ENCODE results near the gene PMAIP1. TPM values are rescaled to one million over a fixed set of nuclear protein-coding genes. Genes with fewer than 3 reads are reported as not detected.

Gene PMAIP1
- total and polyA plus RNA-seq, 9 of the 15 experiments (the other 6 are each of a cell fraction or from before 2014, with no cell fraction given): 8.0 to 22.9 (median 14.9) TPM

GRCh38 chr18:59881728-59882656 lies 17.8 kb upstream of the PMAIP1 start (continued):
- TF ChIP-seq RAD51 (IDR thresholded peaks at IDR 0.05; ENCODE audit: borderline replicate concordance, low read depth): no peak
- no peak for TF ChIP-seq EGR1 (conservative IDR thresholded peaks at IDR 0.05)
- no peak for TF ChIP-seq YBX1 (IDR thresholded peaks at IDR 0.05)
- no peak for TF ChIP-seq MITF (IDR thresholded peaks at IDR 0.05)
- no peak for TF ChIP-seq HDAC2 (IDR thresholded peaks at IDR 0.05)
- TF ChIP-seq GTF2B (IDR thresholded peaks at IDR 0.05; ENCODE audit: extremely low read depth, insufficient read length): no peak
- peak in 1 of 2 experiments; percentile 34; a peak in 1 of 4 replicates for TF ChIP-seq MLLT1 (IDR thresholded peaks at IDR 0.05)
- no peak for TF ChIP-seq TAF9B (IDR thresholded peaks at IDR 0.05; ENCODE audit: partially characterized antibody)
- no peak for TF ChIP-seq GATAD2A (IDR thresholded peaks at IDR 0.05)
- no peak for TF ChIP-seq ZNF395 (CRISPR knock-in tag; IDR thresholded peaks at IDR 0.05)
- no peak for TF ChIP-seq ZNF707 (CRISPR knock-in tag; conservative IDR thresholded peaks at IDR 0.05)
- TF ChIP-seq CAMTA2 (CRISPR knock-in tag; conservative IDR thresholded peaks at IDR 0.05): no peak
- no peak for TF ChIP-seq TOE1 (IDR thresholded peaks at IDR 0.05; ENCODE audit: borderline replicate concordance)
- no peak for TF ChIP-seq TOE1 (CRISPR knock-in tag; IDR thresholded peaks at IDR 0.05; ENCODE audit: borderline replicate concordance, low read depth)
- no peak for TF ChIP-seq GMEB1 (CRISPR knock-in tag; IDR thresholded peaks at IDR 0.05)
- TF ChIP-seq ILK (tag; IDR thresholded peaks at IDR 0.05; ENCODE audit: borderline replicate concordance, low read depth): no peak
- no peak for TF ChIP-seq PATZ1 (CRISPR knock-in tag; IDR thresholded peaks at IDR 0.05; ENCODE audit: borderline replicate concordance)
- peak; percentile 41; the same call in 1 of the 2 replicates for TF ChIP-seq NCOR1 (IDR thresholded peaks at IDR 0.05)
